SK-N-SH treated with all-trans-retinoic acid at 6 μM for 48 hours (cell line): ENCODE data around the gene FRMD4B.

Experiments
- CSDC2 ChIP-seq: fragments of 250-450 bp; sonication (Bioruptor Pico); IDR thresholded peaks from 2 replicates; pipeline ENCODE4 v1.5.0; 2020; ENCODE audit warnings: mild to moderate bottlenecking, moderate library complexity
- ESRRG ChIP-seq: fragments of 250-450 bp; sonication (Bioruptor Pico); IDR thresholded peaks from 2 replicates; pipeline ENCODE4 v1.6.1; 2021; ENCODE audit warnings: mild to moderate bottlenecking
- OSR1 ChIP-seq: fragments of 250-450 bp; sonication (Bioruptor Pico); IDR thresholded peaks from 2 replicates; pipeline ENCODE4 v1.8.0; 2022; ENCODE audit warnings: moderate library complexity, mild to moderate bottlenecking, inconsistent platforms
- PPARA ChIP-seq: fragments of 250-450 bp; sonication (Bioruptor Pico); IDR thresholded peaks from 2 replicates; pipeline ENCODE4 v1.5.0; 2020; ENCODE audit warnings: mild to moderate bottlenecking, borderline replicate concordance
- RARB ChIP-seq: fragments of 250-450 bp; sonication (Bioruptor Pico); IDR thresholded peaks from 2 replicates; pipeline ENCODE4 v1.8.0; 2021; ENCODE audit warnings: mild to moderate bottlenecking, moderate library complexity
- TCF4 ChIP-seq: fragments of 250-450 bp; sonication (Bioruptor Pico); IDR thresholded peaks from 2 replicates; pipeline ENCODE4 v1.8.0; 2021; ENCODE audit warnings: mild to moderate bottlenecking, moderate library complexity, borderline replicate concordance
- ZFP3 ChIP-seq: fragments of 250-450 bp; sonication (Bioruptor Pico); IDR thresholded peaks from 2 replicates; pipeline ENCODE4 v1.5.0; 2020; ENCODE audit warnings: mild to moderate bottlenecking, moderate library complexity
- ZFP30 ChIP-seq: fragments of 450-650 bp; formaldehyde crosslinking; IDR thresholded peaks from 2 replicates; pipeline ENCODE4 v1.5.0; 2022; ENCODE audit warnings: mild to moderate bottlenecking, moderate library complexity
- ZNF70 ChIP-seq: fragments of 450-650 bp; formaldehyde crosslinking; IDR thresholded peaks from 2 replicates; pipeline ENCODE4 v1.5.0; 2020; ENCODE audit warnings: mild to moderate bottlenecking, moderate library complexity
- TF ChIP-seq, protein P1 (sequence below): fragments of 250-450 bp; sonication (Bioruptor Pico); IDR thresholded peaks from 2 replicates; pipeline ENCODE4 v1.8.0; 2021; ENCODE audit warnings: low read depth, mild to moderate bottlenecking, moderate library complexity, borderline replicate concordance
- TF ChIP-seq, protein P2 (sequence below): fragments of 250-450 bp; sonication (Bioruptor Pico); IDR thresholded peaks from 2 replicates; pipeline ENCODE4 v1.8.0; 2020; ENCODE audit warnings: mild to moderate bottlenecking, moderate library complexity, borderline replicate concordance
- TF ChIP-seq, protein P3 (sequence below): fragments of 250-450 bp; sonication (Bioruptor Pico); IDR thresholded peaks from 2 replicates; pipeline ENCODE4 v1.5.1; 2021; ENCODE audit warnings: mild to moderate bottlenecking, moderate library complexity
- TF ChIP-seq, protein P4 (sequence below): fragments of 250-450 bp; sonication (Bioruptor Pico); IDR thresholded peaks from 2 replicates; pipeline ENCODE4 v1.5.1; 2020; ENCODE audit warnings: low read depth, mild to moderate bottlenecking, moderate library complexity

DNA sequence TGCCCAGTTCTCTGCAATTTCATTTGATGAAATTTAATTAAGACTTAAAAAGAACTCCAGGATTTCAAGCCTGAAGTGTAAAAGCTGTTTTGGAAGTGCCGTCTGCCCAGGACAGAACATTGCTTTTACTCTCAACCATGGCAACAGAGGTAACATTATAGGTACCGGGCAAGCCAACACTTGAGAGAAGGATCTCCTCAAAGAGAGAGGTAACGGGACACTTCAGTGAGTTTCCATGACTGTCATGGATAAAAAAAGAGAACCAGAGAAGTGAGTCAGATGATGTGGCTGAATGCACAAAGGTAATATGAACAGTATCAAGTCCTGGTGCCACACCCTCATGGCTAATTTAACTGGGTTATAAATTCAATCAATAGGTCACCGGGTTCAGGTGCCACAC, 133.3 kb downstream of the FRMD4B start:
- TF ChIP-seq ZNF70 (CRISPR knock-in tag): no peak
- TF ChIP-seq, protein P1, sequence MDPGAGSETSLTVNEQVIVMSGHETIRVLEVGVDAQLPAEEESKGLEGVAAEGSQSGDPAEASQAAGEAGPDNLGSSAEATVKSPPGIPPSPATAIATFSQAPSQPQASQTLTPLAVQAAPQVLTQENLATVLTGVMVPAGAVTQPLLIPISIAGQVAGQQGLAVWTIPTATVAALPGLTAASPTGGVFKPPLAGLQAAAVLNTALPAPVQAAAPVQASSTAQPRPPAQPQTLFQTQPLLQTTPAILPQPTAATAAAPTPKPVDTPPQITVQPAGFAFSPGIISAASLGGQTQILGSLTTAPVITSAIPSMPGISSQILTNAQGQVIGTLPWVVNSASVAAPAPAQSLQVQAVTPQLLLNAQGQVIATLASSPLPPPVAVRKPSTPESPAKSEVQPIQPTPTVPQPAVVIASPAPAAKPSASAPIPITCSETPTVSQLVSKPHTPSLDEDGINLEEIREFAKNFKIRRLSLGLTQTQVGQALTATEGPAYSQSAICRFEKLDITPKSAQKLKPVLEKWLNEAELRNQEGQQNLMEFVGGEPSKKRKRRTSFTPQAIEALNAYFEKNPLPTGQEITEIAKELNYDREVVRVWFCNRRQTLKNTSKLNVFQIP (CRISPR knock-in tag): no peak
- no peak for TF ChIP-seq ZFP30 (CRISPR knock-in tag)
- no peak for TF ChIP-seq ESRRG (CRISPR knock-in tag)
- TF ChIP-seq RARB (CRISPR knock-in tag): no peak
- no peak for TF ChIP-seq PPARA (CRISPR knock-in tag)
- TF ChIP-seq OSR1: no peak
- TF ChIP-seq ZFP3 (CRISPR knock-in tag): no peak
- TF ChIP-seq, protein P2, sequence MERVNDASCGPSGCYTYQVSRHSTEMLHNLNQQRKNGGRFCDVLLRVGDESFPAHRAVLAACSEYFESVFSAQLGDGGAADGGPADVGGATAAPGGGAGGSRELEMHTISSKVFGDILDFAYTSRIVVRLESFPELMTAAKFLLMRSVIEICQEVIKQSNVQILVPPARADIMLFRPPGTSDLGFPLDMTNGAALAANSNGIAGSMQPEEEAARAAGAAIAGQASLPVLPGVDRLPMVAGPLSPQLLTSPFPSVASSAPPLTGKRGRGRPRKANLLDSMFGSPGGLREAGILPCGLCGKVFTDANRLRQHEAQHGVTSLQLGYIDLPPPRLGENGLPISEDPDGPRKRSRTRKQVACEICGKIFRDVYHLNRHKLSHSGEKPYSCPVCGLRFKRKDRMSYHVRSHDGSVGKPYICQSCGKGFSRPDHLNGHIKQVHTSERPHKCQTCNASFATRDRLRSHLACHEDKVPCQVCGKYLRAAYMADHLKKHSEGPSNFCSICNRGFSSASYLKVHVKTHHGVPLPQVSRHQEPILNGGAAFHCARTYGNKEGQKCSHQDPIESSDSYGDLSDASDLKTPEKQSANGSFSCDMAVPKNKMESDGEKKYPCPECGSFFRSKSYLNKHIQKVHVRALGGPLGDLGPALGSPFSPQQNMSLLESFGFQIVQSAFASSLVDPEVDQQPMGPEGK: no peak
- TF ChIP-seq, protein P3, sequence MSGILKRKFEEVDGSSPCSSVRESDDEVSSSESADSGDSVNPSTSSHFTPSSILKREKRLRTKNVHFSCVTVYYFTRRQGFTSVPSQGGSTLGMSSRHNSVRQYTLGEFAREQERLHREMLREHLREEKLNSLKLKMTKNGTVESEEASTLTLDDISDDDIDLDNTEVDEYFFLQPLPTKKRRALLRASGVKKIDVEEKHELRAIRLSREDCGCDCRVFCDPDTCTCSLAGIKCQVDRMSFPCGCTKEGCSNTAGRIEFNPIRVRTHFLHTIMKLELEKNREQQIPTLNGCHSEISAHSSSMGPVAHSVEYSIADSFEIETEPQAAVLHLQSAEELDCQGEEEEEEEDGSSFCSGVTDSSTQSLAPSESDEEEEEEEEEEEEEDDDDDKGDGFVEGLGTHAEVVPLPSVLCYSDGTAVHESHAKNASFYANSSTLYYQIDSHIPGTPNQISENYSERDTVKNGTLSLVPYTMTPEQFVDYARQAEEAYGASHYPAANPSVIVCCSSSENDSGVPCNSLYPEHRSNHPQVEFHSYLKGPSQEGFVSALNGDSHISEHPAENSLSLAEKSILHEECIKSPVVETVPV (CRISPR knock-in tag): no peak
- TF ChIP-seq, protein P4, sequence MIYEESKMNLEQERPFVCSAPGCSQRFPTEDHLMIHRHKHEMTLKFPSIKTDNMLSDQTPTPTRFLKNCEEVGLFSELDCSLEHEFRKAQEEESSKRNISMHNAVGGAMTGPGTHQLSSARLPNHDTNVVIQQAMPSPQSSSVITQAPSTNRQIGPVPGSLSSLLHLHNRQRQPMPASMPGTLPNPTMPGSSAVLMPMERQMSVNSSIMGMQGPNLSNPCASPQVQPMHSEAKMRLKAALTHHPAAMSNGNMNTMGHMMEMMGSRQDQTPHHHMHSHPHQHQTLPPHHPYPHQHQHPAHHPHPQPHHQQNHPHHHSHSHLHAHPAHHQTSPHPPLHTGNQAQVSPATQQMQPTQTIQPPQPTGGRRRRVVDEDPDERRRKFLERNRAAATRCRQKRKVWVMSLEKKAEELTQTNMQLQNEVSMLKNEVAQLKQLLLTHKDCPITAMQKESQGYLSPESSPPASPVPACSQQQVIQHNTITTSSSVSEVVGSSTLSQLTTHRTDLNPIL (CRISPR knock-in tag): no peak
- TF ChIP-seq TCF4 (CRISPR knock-in tag): no peak
- no peak for TF ChIP-seq CSDC2 (CRISPR knock-in tag)
